OCI-LY7 (cell line): ENCODE results near the gene KLF12. TPM values are rescaled to one million over a fixed set of nuclear protein-coding genes. Genes with fewer than 3 reads are reported as not detected.

Experiments used
- BruUV-seq: library from RNA; stranded (reverse); fragments of 400-500 nt; replicated peaks from 2 replicates; lab custom pipeline; 2021; lab: Mats Ljungman, UMichigan
- CTCF ChIA-PET: fragments of 300-600 bp; sonication (Branson Sonifier 250); formaldehyde crosslinking; loops from one replicate; lab custom pipeline; 2022; ENCODE audit warnings: antibody characterized with exemption; ENCODE audit not compliant: unreplicated experiment; lab: Charles Lee
- POLR2A ChIA-PET: fragments of 300-600 bp; sonication (Branson Sonifier 250); formaldehyde crosslinking; loops from one replicate; lab custom pipeline; 2022; ENCODE audit warnings: antibody characterized with exemption; lab: Charles Lee
- DNase-seq: peaks from one replicate; pipeline ENCODE4 v3.0.0-alpha.2; 2015; ENCODE audit warnings: low spot score
- H2AFZ ChIP-seq: fragments of 200-600 bp; sonication (generic), shearing (Covaris generic); 2 replicates; pipeline ENCODE4 v1.6.1; 2014; ENCODE audit warnings: mild to moderate bottlenecking, antibody characterized with exemption, low read length, moderate library complexity
- H3K27ac ChIP-seq: fragments of 200-600 bp; sonication (generic); 2 replicates; pipeline ENCODE4 v1.5.1; 2014; ENCODE audit warnings: mixed run types, low read depth, mild to moderate bottlenecking, moderate library complexity, low read length, inconsistent platforms; ENCODE audit not compliant: poor library complexity, severe bottlenecking
- H3K36me3 ChIP-seq: fragments of 200-600 bp; sonication (generic); 2 replicates; pipeline ENCODE4 v1.6.1; 2014; ENCODE audit warnings: mild to moderate bottlenecking, antibody characterized with exemption, low read length, moderate library complexity, mixed read lengths; ENCODE audit not compliant: insufficient read depth
- H3K4me1 ChIP-seq: fragments of 200-600 bp; sonication (generic); 2 replicates; pipeline ENCODE4 v1.5.1; 2014; ENCODE audit warnings: mild to moderate bottlenecking, low read length; ENCODE audit not compliant: insufficient read depth, poor library complexity, severe bottlenecking
- H3K4me2 ChIP-seq: fragments of 200-600 bp; sonication (generic); 2 replicates; pipeline ENCODE4 v1.6.1; 2014; ENCODE audit warnings: mild to moderate bottlenecking, low read length
- H3K4me3 ChIP-seq: fragments of 200-600 bp; sonication (generic); 2 replicates; pipeline ENCODE4 v1.5.1; 2014; ENCODE audit warnings: mild to moderate bottlenecking, low read depth, low read length; ENCODE audit not compliant: poor library complexity, severe bottlenecking
- H3K79me2 ChIP-seq: fragments of 200-600 bp; sonication (generic); 2 replicates; pipeline ENCODE4 v1.6.1; 2016; ENCODE audit warnings: low read depth, mild to moderate bottlenecking, low read length, moderate library complexity, mixed read lengths; ENCODE audit not compliant: insufficient read depth
- H3K9me2 ChIP-seq: fragments of 200-600 bp; sonication (generic); 2 replicates; pipeline ENCODE4 v1.6.1; 2016; ENCODE audit warnings: mild to moderate bottlenecking, low read length, mixed read lengths; ENCODE audit not compliant: insufficient read depth
- H3K9me3 ChIP-seq: fragments of 200-600 bp; sonication (generic); 2 replicates; pipeline ENCODE4 v1.6.1; 2014; ENCODE audit warnings: mild to moderate bottlenecking, mixed run types, low read length, mixed read lengths
- H4K20me1 ChIP-seq: fragments of 200-600 bp; sonication (generic); 2 replicates; pipeline ENCODE4 v1.6.1; 2014; ENCODE audit warnings: mild to moderate bottlenecking, antibody characterized with exemption, low read length, moderate library complexity, mixed read lengths; ENCODE audit not compliant: insufficient read depth
- CTCF ChIP-seq: fragments of 200-600 bp; sonication (generic); conservative IDR thresholded peaks from 2 replicates; pipeline ENCODE4 v1.5.1; 2014; ENCODE audit warnings: mild to moderate bottlenecking, antibody characterized with exemption, low read length, moderate library complexity, mixed read lengths
- EZH2phosphoT487 ChIP-seq: fragments of 200-600 bp; sonication (generic); IDR thresholded peaks from 2 replicates; pipeline ENCODE4 v1.6.1; 2018; ENCODE audit warnings: low read depth, borderline replicate concordance, mild to moderate bottlenecking, mixed run types, antibody characterized with exemption, low read length, moderate library complexity, mixed read lengths
- intact Hi-C: fragments of 100-400 bp; cut with micrococcal nuclease; formaldehyde crosslinking; loops from one replicate; pipeline ENCODE4 v1.10.0; 2022; ENCODE audit not compliant: unreplicated experiment
- total RNA-seq, 2 experiments: library from RNA; depleted of rRNA in 1 of 2; stranded (reverse); fragments of >200 nt in 1 of 2; shearing (Covaris generic) in 1 of 2; gene quantifications; 2 replicates each; pipeline ENCODE4 v1.2.3, GENCODE V29; 2014 to 2022

Gene KLF12
- total RNA-seq, 2 experiments from 2014 or later: 13.3 to 40.1 TPM

- Histone ChIP-seq H3K4me2 (no peak overlapping the region), H3K27ac (no peak overlapping the region), H2AFZ (no peak overlapping the region), H3K9me2 (no peaks in the 10 kb centered on the region), H3K79me2 (no peaks in the 10 kb centered on the region), H4K20me1 (no peaks in the 10 kb centered on the region), H3K4me1 (no peaks in the 10 kb centered on the region), H3K9me3 (no peaks in the 10 kb centered on the region), H3K36me3 (no peaks in the 10 kb centered on the region), H3K4me3 (no peak overlapping the region)
- POLR2A ChIA-PET: no interaction called here
- DNase-seq: no peak
- intact Hi-C loops: no loop called here
- TF ChIP-seq EZH2phosphoT487 (no peak), CTCF (no peak)
- no TSS peak for BruUV-seq
- CTCF ChIA-PET: no interaction called here
Observed at GRCh38 chr13:74168263-74168675, 34.1 kb upstream of the KLF12 start.

GRCh38 chr13:74166261-74167004, 32.2 kb upstream of the KLF12 start:
- H3K9me2 ChIP-seq: no peaks in the 10 kb centered on the region
- no peak overlapping the region for H3K27ac ChIP-seq
- TF ChIP-seq CTCF: no peak
- TF ChIP-seq EZH2phosphoT487: no peak
- CTCF ChIA-PET: no interaction called here
- H2AFZ ChIP-seq: no peak overlapping the region
- H3K36me3 ChIP-seq: no peaks in the 10 kb centered on the region
- intact Hi-C loops: no loop called here
- BruUV-seq: no TSS peak
- POLR2A ChIA-PET: interaction anchor here (1.0 to 1.3 kb wide), 3 partner anchors 13 to 331 kb away, joined by 3 to 4 read pairs (median 4); no protein-coding TSS in a partner anchor
- H3K4me1 ChIP-seq: no peaks in the 10 kb centered on the region
- H3K4me3 ChIP-seq: no peak overlapping the region
- H4K20me1 ChIP-seq: no peaks in the 10 kb centered on the region
- no peaks in the 10 kb centered on the region for H3K79me2 ChIP-seq
- DNase-seq: no peak
- no peak overlapping the region for H3K4me2 ChIP-seq
- no peaks in the 10 kb centered on the region for H3K9me3 ChIP-seq

- H3K4me2 ChIP-seq: no peak overlapping the region
- no peak overlapping the region for H3K27ac ChIP-seq
- no peaks in the 10 kb centered on the region for H3K9me2 ChIP-seq
- CTCF ChIA-PET: no interaction called here
- no TSS peak for BruUV-seq
- DNase-seq: no peak
- intact Hi-C loops: no loop called here
- POLR2A ChIA-PET: interaction anchor here (0.6 kb wide), 1 partner anchor 151 kb away, joined by 3 read pairs; no protein-coding TSS in a partner anchor
- no peaks in the 10 kb centered on the region for H3K4me1 ChIP-seq
- no peaks in the 10 kb centered on the region for H3K79me2 ChIP-seq
- no peak overlapping the region for H2AFZ ChIP-seq
- H3K4me3 ChIP-seq: no peak overlapping the region
- H3K9me3 ChIP-seq: no peaks in the 10 kb centered on the region
- no peaks in the 10 kb centered on the region for H3K36me3 ChIP-seq
- no peaks in the 10 kb centered on the region for H4K20me1 ChIP-seq
- TF ChIP-seq EZH2phosphoT487 (no peak), CTCF (no peak)
Observed at GRCh38 chr13:74162782-74163181, 28.6 kb upstream of the KLF12 start.
